Measurements from ENCODE around the gene DNAJC1.

Gene DNAJC1

GRCh38 chr10:21969326-21970287, 33.9 kb downstream of the DNAJC1 start:
- no peaks in the 10 kb centered on the region for H3K27me3 ChIP-seq (ENCODE audit: control insufficient read depth in 3 of 3, insufficient read depth in 3 of 3, low read depth in 1 of 3, low read length in 3 of 3)
- H3K18ac ChIP-seq (ENCODE audit: low read length): no peak overlapping the region
- H2BK5ac ChIP-seq (ENCODE audit: low read length): no peak overlapping the region
- no peak overlapping the region for H3K4me3 ChIP-seq (ENCODE audit: low read length in 2 of 2)
- no peak overlapping the region for H3K4ac ChIP-seq (ENCODE audit: low read length)
- peaks cover 0 to 3% of the 10 kb centered on the region in 2 donors for H3K9me3 ChIP-seq (replicated peaks in 1 of 2; ENCODE audit: control insufficient read depth in 2 of 2, insufficient read depth in 1 of 2, low read depth in 1 of 2, low read length in 2 of 2)
- no peaks in the 10 kb centered on the region for H3K4me1 ChIP-seq (ENCODE audit: control insufficient read depth in 2 of 2, insufficient read depth in 1 of 2, low read depth in 1 of 2, low read length in 2 of 2)
- no peak overlapping the region for H2BK12ac ChIP-seq (ENCODE audit: low read length)
- H2AK5ac ChIP-seq (ENCODE audit: low read depth, low read length): no peak overlapping the region
- H3K4me2 ChIP-seq (ENCODE audit: insufficient read depth, low read length, poor library complexity, severe bottlenecking): no peak overlapping the region
- H4K91ac ChIP-seq (ENCODE audit: low read depth, low read length, poor library complexity): no peak overlapping the region
- no peak overlapping the region for H2AFZ ChIP-seq (ENCODE audit: low read length)
- no peak overlapping the region for H3K14ac ChIP-seq (ENCODE audit: low read length)
- no CpG with 5 or more reads among the region's 5 CpGs for WGBS, 2 donors (ENCODE audit: extremely low coverage in 2 of 2, insufficient read length in 2 of 2, insufficient replicate concordance in 1 of 2)
- no peak for DNase-seq (ENCODE audit: low spot score)
- no peak overlapping the region for H4K8ac ChIP-seq (ENCODE audit: low read depth, low read length)
- H3K79me1 ChIP-seq (ENCODE audit: low read depth, low read length): no peaks in the 10 kb centered on the region
- no peak overlapping the region for H2BK15ac ChIP-seq (ENCODE audit: low read length)
- no peak overlapping the region for H3K9ac ChIP-seq (ENCODE audit: low read depth, low read length, poor library complexity)
- no peak overlapping the region for H3K27ac ChIP-seq (replicated peaks; ENCODE audit: low read length)
- no peak overlapping the region for H3K23ac ChIP-seq (ENCODE audit: low read depth, low read length, poor library complexity)
- no peak overlapping the region for H2BK120ac ChIP-seq (ENCODE audit: low read depth, low read length)
- no peaks in the 10 kb centered on the region for H3K36me3 ChIP-seq (replicated peaks in 1 of 2; ENCODE audit: control insufficient read depth in 2 of 2, insufficient read depth in 2 of 2, low read length in 2 of 2)

- no peak overlapping the region for H3K4ac ChIP-seq (ENCODE audit: low read length)
- no peak overlapping the region for H3K14ac ChIP-seq (ENCODE audit: low read length)
- no peak overlapping the region for H3K23ac ChIP-seq (ENCODE audit: low read depth, low read length, poor library complexity)
- no peak for DNase-seq (ENCODE audit: low spot score)
- H2BK12ac ChIP-seq (ENCODE audit: low read length): no peak overlapping the region
- no peak overlapping the region for H3K4me3 ChIP-seq (ENCODE audit: low read length in 2 of 2)
- peaks cover 0 to 6% of the 10 kb centered on the region in 2 donors for H3K9me3 ChIP-seq (replicated peaks in 1 of 2; ENCODE audit: control insufficient read depth in 2 of 2, insufficient read depth in 1 of 2, low read depth in 1 of 2, low read length in 2 of 2)
- H4K91ac ChIP-seq (ENCODE audit: low read depth, low read length, poor library complexity): no peak overlapping the region
- no peak overlapping the region for H4K8ac ChIP-seq (ENCODE audit: low read depth, low read length)
- H2AK5ac ChIP-seq (ENCODE audit: low read depth, low read length): no peak overlapping the region
- H3K27me3 ChIP-seq (ENCODE audit: control insufficient read depth in 3 of 3, insufficient read depth in 3 of 3, low read depth in 1 of 3, low read length in 3 of 3): no peaks in the 10 kb centered on the region
- H2AFZ ChIP-seq (ENCODE audit: low read length): no peak overlapping the region
- H3K79me1 ChIP-seq (ENCODE audit: low read depth, low read length): no peaks in the 10 kb centered on the region
- H2BK5ac ChIP-seq (ENCODE audit: low read length): no peak overlapping the region
- H2BK120ac ChIP-seq (ENCODE audit: low read depth, low read length): no peak overlapping the region
- H3K36me3 ChIP-seq (replicated peaks in 1 of 2; ENCODE audit: control insufficient read depth in 2 of 2, insufficient read depth in 2 of 2, low read length in 2 of 2): no peaks in the 10 kb centered on the region
- H2BK15ac ChIP-seq (ENCODE audit: low read length): no peak overlapping the region
- H3K9ac ChIP-seq (ENCODE audit: low read depth, low read length, poor library complexity): no peak overlapping the region
- H3K27ac ChIP-seq (replicated peaks; ENCODE audit: low read length): no peak overlapping the region
- no peak overlapping the region for H3K4me2 ChIP-seq (ENCODE audit: insufficient read depth, low read length, poor library complexity, severe bottlenecking)
- H3K4me1 ChIP-seq (ENCODE audit: control insufficient read depth in 2 of 2, insufficient read depth in 1 of 2, low read depth in 1 of 2, low read length in 2 of 2): no peaks in the 10 kb centered on the region
- H3K18ac ChIP-seq (ENCODE audit: low read length): no peak overlapping the region
These were observed 38.4 kb downstream of the DNAJC1 start for GRCh38 chr10:21964983-21965665.

GRCh38 chr10:21962358-21962757, 41.2 kb downstream of the DNAJC1 start:
- H2BK15ac ChIP-seq (ENCODE audit: low read length): no peak overlapping the region
- H3K4me3 ChIP-seq (ENCODE audit: low read length in 2 of 2): no peak overlapping the region
- H3K4me2 ChIP-seq (ENCODE audit: insufficient read depth, low read length, poor library complexity, severe bottlenecking): no peak overlapping the region
- no peak overlapping the region for H3K4ac ChIP-seq (ENCODE audit: low read length)
- no peak overlapping the region for H3K9ac ChIP-seq (ENCODE audit: low read depth, low read length, poor library complexity)
- H3K23ac ChIP-seq (ENCODE audit: low read depth, low read length, poor library complexity): no peak overlapping the region
- no peak overlapping the region for H2AFZ ChIP-seq (ENCODE audit: low read length)
- H3K18ac ChIP-seq (ENCODE audit: low read length): no peak overlapping the region
- no peak overlapping the region for H4K8ac ChIP-seq (ENCODE audit: low read depth, low read length)
- H3K27ac ChIP-seq (replicated peaks; ENCODE audit: low read length): no peak overlapping the region
- H3K27me3 ChIP-seq (ENCODE audit: control insufficient read depth in 3 of 3, insufficient read depth in 3 of 3, low read depth in 1 of 3, low read length in 3 of 3): no peaks in the 10 kb centered on the region
- H3K14ac ChIP-seq (ENCODE audit: low read length): no peak overlapping the region
- no peaks in the 10 kb centered on the region for H3K4me1 ChIP-seq (ENCODE audit: control insufficient read depth in 2 of 2, insufficient read depth in 1 of 2, low read depth in 1 of 2, low read length in 2 of 2)
- no peak overlapping the region for H2BK12ac ChIP-seq (ENCODE audit: low read length)
- no peaks in the 10 kb centered on the region for H3K36me3 ChIP-seq (replicated peaks in 1 of 2; ENCODE audit: control insufficient read depth in 2 of 2, insufficient read depth in 2 of 2, low read length in 2 of 2)
- no peaks in the 10 kb centered on the region for H3K79me1 ChIP-seq (ENCODE audit: low read depth, low read length)
- DNase-seq (ENCODE audit: low spot score): no peak
- H2BK5ac ChIP-seq (ENCODE audit: low read length): no peak overlapping the region
- H3K9me3 ChIP-seq (replicated peaks in 1 of 2; ENCODE audit: control insufficient read depth in 2 of 2, insufficient read depth in 1 of 2, low read depth in 1 of 2, low read length in 2 of 2): peaks cover 0 to 6% of the 10 kb centered on the region in 2 donors
- no peak overlapping the region for H4K91ac ChIP-seq (ENCODE audit: low read depth, low read length, poor library complexity)
- H2AK5ac ChIP-seq (ENCODE audit: low read depth, low read length): no peak overlapping the region
- no CpG with 5 or more reads among the region's 5 CpGs for WGBS, 2 donors (ENCODE audit: extremely low coverage in 2 of 2, insufficient read length in 2 of 2, insufficient replicate concordance in 1 of 2)
- H2BK120ac ChIP-seq (ENCODE audit: low read depth, low read length): no peak overlapping the region

GRCh38 chr10:21961847-21962246, 41.7 kb downstream of the DNAJC1 start:
- no peak overlapping the region for H3K4me2 ChIP-seq (ENCODE audit: insufficient read depth, low read length, poor library complexity, severe bottlenecking)
- H3K4me1 ChIP-seq (ENCODE audit: control insufficient read depth in 2 of 2, insufficient read depth in 1 of 2, low read depth in 1 of 2, low read length in 2 of 2): no peaks in the 10 kb centered on the region
- H4K91ac ChIP-seq (ENCODE audit: low read depth, low read length, poor library complexity): no peak overlapping the region

More at GRCh38 chr10:21961847-21962246, 41.7 kb downstream of the DNAJC1 start:
- Histone ChIP-seq H3K79me1 (ENCODE audit: low read depth, low read length) (no peaks in the 10 kb centered on the region), H3K36me3 (replicated peaks in 1 of 2; ENCODE audit: control insufficient read depth in 2 of 2, insufficient read depth in 2 of 2, low read length in 2 of 2) (no peaks in the 10 kb centered on the region), H2AFZ (ENCODE audit: low read length) (no peak overlapping the region), H3K27ac (replicated peaks; ENCODE audit: low read length) (no peak overlapping the region), H2BK12ac (ENCODE audit: low read length) (no peak overlapping the region), H3K4ac (ENCODE audit: low read length) (no peak overlapping the region), H2AK5ac (ENCODE audit: low read depth, low read length) (no peak overlapping the region), H3K9me3 (replicated peaks in 1 of 2; ENCODE audit: control insufficient read depth in 2 of 2, insufficient read depth in 1 of 2, low read depth in 1 of 2, low read length in 2 of 2) (peaks cover 0 to 6% of the 10 kb centered on the region in 2 donors), H2BK5ac (ENCODE audit: low read length) (no peak overlapping the region), H3K4me3 (ENCODE audit: low read length in 2 of 2) (no peak overlapping the region), H3K9ac (ENCODE audit: low read depth, low read length, poor library complexity) (no peak overlapping the region), H4K8ac (ENCODE audit: low read depth, low read length) (no peak overlapping the region), H3K18ac (ENCODE audit: low read length) (no peak overlapping the region), H2BK15ac (ENCODE audit: low read length) (no peak overlapping the region), H3K27me3 (ENCODE audit: control insufficient read depth in 3 of 3, insufficient read depth in 3 of 3, low read depth in 1 of 3, low read length in 3 of 3) (no peaks in the 10 kb centered on the region), H3K23ac (ENCODE audit: low read depth, low read length, poor library complexity) (no peak overlapping the region), H3K14ac (ENCODE audit: low read length) (no peak overlapping the region), H2BK120ac (ENCODE audit: low read depth, low read length) (no peak overlapping the region)
- DNase-seq (ENCODE audit: low spot score): no peak
